Measurements from ENCODE around the gene CCDC63.
A peak's percentile ranks its signal among the peaks of the same experiment; 100 is the strongest.

Gene CCDC63

GRCh38 chr12:110846615-110847566 lies at the start of gene CCDC63:
Gene CCDC63, plus strand, starts transcription at chr12:110846987. Its CDS starts 5,968 bp downstream, at chr12:110852955.
- Histone ChIP-seq H3K9ac (ENCODE audit: low read depth, low read length) (peak within 1 kb of the TSS; percentile 83), H3K36me3 (ENCODE audit: insufficient read depth, low read length) (no peaks in the 10 kb centered on the region), H3K9me3 (ENCODE audit: control insufficient read depth, insufficient read depth, low read length) (no peaks in the 10 kb centered on the region)

GRCh38 chr12:110798461-110798860 lies 48.3 kb upstream of the CCDC63 start:
- no peaks in the 10 kb centered on the region for H3K36me3 ChIP-seq (ENCODE audit: insufficient read depth, low read length)
- no peak overlapping the region for H3K9ac ChIP-seq (ENCODE audit: low read depth, low read length)
- H3K9me3 ChIP-seq (ENCODE audit: control insufficient read depth, insufficient read depth, low read length) = no peaks in the 10 kb centered on the region
- H3K4me1 ChIP-seq (ENCODE audit: insufficient read depth, low read length) = no peaks in the 10 kb centered on the region

More at GRCh38 chr12:110846615-110847566, at the start of gene CCDC63:
- 0 out of 2 replicates have a peak, but pooled peaks cover 4% of the 10 kb centered on the region for H3K4me1 ChIP-seq (ENCODE audit: insufficient read depth, low read length)

- Histone ChIP-seq H3K9ac (ENCODE audit: low read depth, low read length) (no peak overlapping the region), H3K9me3 (ENCODE audit: control insufficient read depth, insufficient read depth, low read length) (peaks cover 2% of the 10 kb centered on the region; the same call in 1 of the 2 replicates), H3K4me1 (ENCODE audit: insufficient read depth, low read length) (no peaks in the 10 kb centered on the region), H3K36me3 (ENCODE audit: insufficient read depth, low read length) (no peaks in the 10 kb centered on the region)
Observed at GRCh38 chr12:110802489-110802888, 44.3 kb upstream of the CCDC63 start.

- Histone ChIP-seq H3K9ac (ENCODE audit: low read depth, low read length) (no peak overlapping the region), H3K4me1 (ENCODE audit: insufficient read depth, low read length) (0 out of 2 replicates have a peak, but pooled peaks cover 3% of the 10 kb centered on the region), H3K36me3 (ENCODE audit: insufficient read depth, low read length) (no peaks in the 10 kb centered on the region), H3K9me3 (ENCODE audit: control insufficient read depth, insufficient read depth, low read length) (peaks cover 2% of the 10 kb centered on the region; the same call in 1 of the 2 replicates)
Observed at GRCh38 chr12:110804406-110804805, 42.4 kb upstream of the CCDC63 start.

- no peaks in the 10 kb centered on the region for H3K36me3 ChIP-seq (ENCODE audit: insufficient read depth, low read length)
- peak overlapping the region; percentile 41; the same call in 1 of the 2 replicates for H3K9ac ChIP-seq (ENCODE audit: low read depth, low read length)
- peaks cover 3% of the 10 kb centered on the region; the same call in 1 of the 2 replicates for H3K4me1 ChIP-seq (ENCODE audit: insufficient read depth, low read length)
- peaks cover 2% of the 10 kb centered on the region; the same call in 1 of the 2 replicates for H3K9me3 ChIP-seq (ENCODE audit: control insufficient read depth, insufficient read depth, low read length)
Observed at GRCh38 chr12:110807640-110808039, 39.1 kb upstream of the CCDC63 start.

GRCh38 chr12:110809149-110809548 lies 37.6 kb upstream of the CCDC63 start:
- Histone ChIP-seq H3K4me1 (ENCODE audit: insufficient read depth, low read length) (peaks cover 7% of the 10 kb centered on the region; the same call in 1 of the 2 replicates), H3K36me3 (ENCODE audit: insufficient read depth, low read length) (no peaks in the 10 kb centered on the region), H3K9me3 (ENCODE audit: control insufficient read depth, insufficient read depth, low read length) (peaks cover 2% of the 10 kb centered on the region; the same call in 1 of the 2 replicates), H3K9ac (ENCODE audit: low read depth, low read length) (no peak overlapping the region)

- Histone ChIP-seq H3K4me1 (ENCODE audit: insufficient read depth, low read length) (peaks cover 20% of the 10 kb centered on the region), H3K9ac (ENCODE audit: low read depth, low read length) (no peak overlapping the region), H3K36me3 (ENCODE audit: insufficient read depth, low read length) (no peaks in the 10 kb centered on the region), H3K9me3 (ENCODE audit: control insufficient read depth, insufficient read depth, low read length) (no peaks in the 10 kb centered on the region)
Observed at GRCh38 chr12:110811972-110812371, 34.8 kb upstream of the CCDC63 start.

DNA sequence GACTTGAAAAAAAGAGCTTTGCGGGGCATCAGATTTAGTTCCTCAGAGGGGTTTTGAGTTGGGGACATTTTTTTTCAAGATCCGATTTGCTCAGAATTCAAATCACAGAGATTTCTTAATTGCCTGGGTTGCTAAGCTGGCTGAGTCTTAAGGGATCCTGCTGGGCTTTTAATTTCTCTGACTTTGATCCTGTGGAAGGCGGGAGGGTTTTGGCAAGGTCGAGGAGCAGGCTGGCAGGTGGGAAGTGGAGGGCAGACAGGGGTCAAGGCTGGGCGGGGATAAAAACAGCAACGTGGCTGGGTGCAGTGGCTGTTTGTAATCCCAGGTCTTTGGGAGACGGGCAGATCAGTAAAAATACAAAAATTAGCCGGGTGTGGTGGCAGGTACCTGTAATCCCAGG lies 33.5 kb upstream of the CCDC63 start:
- no peak overlapping the region for H3K9ac ChIP-seq (ENCODE audit: low read depth, low read length)
- peaks cover 21% of the 10 kb centered on the region for H3K4me1 ChIP-seq (ENCODE audit: insufficient read depth, low read length)
- no peaks in the 10 kb centered on the region for H3K36me3 ChIP-seq (ENCODE audit: insufficient read depth, low read length)
- no peaks in the 10 kb centered on the region for H3K9me3 ChIP-seq (ENCODE audit: control insufficient read depth, insufficient read depth, low read length)

DNA sequence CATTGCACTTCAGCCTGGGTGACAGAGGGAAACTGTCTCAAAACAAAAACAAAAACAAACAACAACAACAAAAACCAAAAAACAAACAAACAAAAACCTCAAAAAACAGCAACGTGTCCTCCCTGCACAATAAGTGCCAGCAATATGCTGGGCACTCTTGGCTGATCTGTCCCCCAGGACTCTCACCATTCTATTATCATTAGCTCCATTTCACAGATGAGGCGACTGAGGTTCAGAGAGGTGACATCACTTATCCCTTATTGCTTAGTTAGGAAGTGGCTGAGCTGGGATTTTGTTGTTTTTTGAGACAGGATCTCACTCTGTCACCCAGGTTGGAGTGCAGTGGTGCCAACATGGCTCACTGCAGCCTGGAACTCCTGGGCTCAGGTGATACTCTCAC lies 33.0 kb upstream of the CCDC63 start:
- H3K9me3 ChIP-seq (ENCODE audit: control insufficient read depth, insufficient read depth, low read length) = no peaks in the 10 kb centered on the region
- H3K4me1 ChIP-seq (ENCODE audit: insufficient read depth, low read length) = peaks cover 19% of the 10 kb centered on the region
- no peak overlapping the region for H3K9ac ChIP-seq (ENCODE audit: low read depth, low read length)
- no peaks in the 10 kb centered on the region for H3K36me3 ChIP-seq (ENCODE audit: insufficient read depth, low read length)

- H3K9ac ChIP-seq (ENCODE audit: low read depth, low read length) = no peak overlapping the region
- H3K9me3 ChIP-seq (ENCODE audit: control insufficient read depth, insufficient read depth, low read length) = no peaks in the 10 kb centered on the region
- no peaks in the 10 kb centered on the region for H3K36me3 ChIP-seq (ENCODE audit: insufficient read depth, low read length)
- H3K4me1 ChIP-seq (ENCODE audit: insufficient read depth, low read length) = peaks cover 17% of the 10 kb centered on the region
Observed at GRCh38 chr12:110816248-110816647, 30.5 kb upstream of the CCDC63 start.

- H3K4me1 ChIP-seq (ENCODE audit: insufficient read depth, low read length) = peaks cover 17% of the 10 kb centered on the region
Observed at GRCh38 chr12:110816779-110817178, 30.0 kb upstream of the CCDC63 start.

GRCh38 chr12:110818511-110818910 lies 28.3 kb upstream of the CCDC63 start:
- peaks cover 14% of the 10 kb centered on the region for H3K4me1 ChIP-seq (ENCODE audit: insufficient read depth, low read length)
- H3K9me3 ChIP-seq (ENCODE audit: control insufficient read depth, insufficient read depth, low read length) = no peaks in the 10 kb centered on the region
- no peaks in the 10 kb centered on the region for H3K36me3 ChIP-seq (ENCODE audit: insufficient read depth, low read length)
- no peak overlapping the region for H3K9ac ChIP-seq (ENCODE audit: low read depth, low read length)

More at GRCh38 chr12:110816779-110817178, 30.0 kb upstream of the CCDC63 start:
- Histone ChIP-seq H3K36me3 (ENCODE audit: insufficient read depth, low read length) (no peaks in the 10 kb centered on the region), H3K9ac (ENCODE audit: low read depth, low read length) (no peak overlapping the region), H3K9me3 (ENCODE audit: control insufficient read depth, insufficient read depth, low read length) (no peaks in the 10 kb centered on the region)

GRCh38 chr12:110819150-110819549 lies 27.6 kb upstream of the CCDC63 start:
- Histone ChIP-seq H3K36me3 (ENCODE audit: insufficient read depth, low read length) (no peaks in the 10 kb centered on the region), H3K4me1 (ENCODE audit: insufficient read depth, low read length) (peaks cover 14% of the 10 kb centered on the region), H3K9me3 (ENCODE audit: control insufficient read depth, insufficient read depth, low read length) (no peaks in the 10 kb centered on the region)

DNA sequence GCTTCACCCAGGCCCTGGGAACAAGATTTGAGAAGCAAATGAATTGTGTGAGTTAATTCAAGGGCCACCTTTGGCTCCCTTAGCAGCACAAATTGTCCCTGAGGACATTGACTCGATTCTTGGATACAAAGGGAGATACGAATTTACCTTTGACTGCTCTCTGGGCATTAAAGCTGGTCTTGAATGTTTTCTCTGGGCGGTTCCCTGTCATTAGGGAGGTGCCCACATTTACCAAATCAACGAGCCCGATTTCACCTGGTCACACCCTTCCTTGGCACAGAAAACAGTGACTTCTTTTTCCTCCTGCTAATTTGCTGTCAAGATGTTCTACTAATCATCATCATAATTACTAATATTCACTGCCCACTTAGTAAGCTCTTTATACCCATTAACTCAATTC lies 27.1 kb upstream of the CCDC63 start:
- H3K9ac ChIP-seq (ENCODE audit: low read depth, low read length) = no peak overlapping the region
- no peaks in the 10 kb centered on the region for H3K9me3 ChIP-seq (ENCODE audit: control insufficient read depth, insufficient read depth, low read length)
- peaks cover 14% of the 10 kb centered on the region for H3K4me1 ChIP-seq (ENCODE audit: insufficient read depth, low read length)
- no peaks in the 10 kb centered on the region for H3K36me3 ChIP-seq (ENCODE audit: insufficient read depth, low read length)

More at GRCh38 chr12:110819150-110819549, 27.6 kb upstream of the CCDC63 start:
- H3K9ac ChIP-seq (ENCODE audit: low read depth, low read length) = no peak overlapping the region

DNA sequence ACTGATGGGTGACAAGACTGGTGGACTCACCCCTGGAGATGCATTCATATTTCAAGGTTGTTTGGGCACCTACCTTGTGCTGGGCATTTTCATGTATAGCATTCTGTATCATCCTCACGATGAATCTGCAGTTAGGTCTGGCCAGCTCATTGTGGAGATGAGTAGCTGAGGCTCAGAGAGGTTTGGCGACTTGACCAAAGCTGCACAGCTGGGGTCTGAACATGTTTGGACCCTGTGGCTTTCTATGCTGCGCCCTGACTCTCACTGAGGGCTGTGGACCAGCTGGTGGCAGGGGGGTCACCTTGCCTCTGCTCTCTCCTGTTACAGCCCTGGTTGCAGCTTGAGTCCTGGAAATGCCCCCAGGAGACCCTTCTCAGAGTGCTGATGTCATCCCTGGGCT lies 24.9 kb upstream of the CCDC63 start:
- Histone ChIP-seq H3K4me1 (ENCODE audit: insufficient read depth, low read length) (0 out of 2 replicates have a peak, but pooled peaks cover 1% of the 10 kb centered on the region), H3K36me3 (ENCODE audit: insufficient read depth, low read length) (no peaks in the 10 kb centered on the region), H3K9ac (ENCODE audit: low read depth, low read length) (no peak overlapping the region), H3K9me3 (ENCODE audit: control insufficient read depth, insufficient read depth, low read length) (no peaks in the 10 kb centered on the region)

All from ES-I3 (cell line).